PC-3 (cell line): ENCODE data around the gene MBNL3.

Experiments
- EZH2 ChIP-seq: fragments of 300-600 bp; sonication (generic); IDR thresholded peaks from one replicate; pipeline ENCODE4 v1.6.1; 2017; ENCODE audit warnings: antibody characterized with exemption, mild to moderate bottlenecking, low read length; ENCODE audit not compliant: unreplicated experiment
- EZH2phosphoT487 ChIP-seq: fragments of 300-600 bp; sonication (generic); IDR thresholded peaks from 2 replicates; pipeline ENCODE4 v1.6.1; 2018; ENCODE audit warnings: mild to moderate bottlenecking, antibody characterized with exemption, low read length, borderline replicate concordance
- TF ChIP-seq, protein P1 (sequence below): fragments of 300-600 bp; sonication (generic); conservative IDR thresholded peaks from 2 replicates; pipeline ENCODE4 v1.5.1; 2017; ENCODE audit warnings: antibody characterized with exemption, low read depth, mild to moderate bottlenecking, low read length

DNA sequence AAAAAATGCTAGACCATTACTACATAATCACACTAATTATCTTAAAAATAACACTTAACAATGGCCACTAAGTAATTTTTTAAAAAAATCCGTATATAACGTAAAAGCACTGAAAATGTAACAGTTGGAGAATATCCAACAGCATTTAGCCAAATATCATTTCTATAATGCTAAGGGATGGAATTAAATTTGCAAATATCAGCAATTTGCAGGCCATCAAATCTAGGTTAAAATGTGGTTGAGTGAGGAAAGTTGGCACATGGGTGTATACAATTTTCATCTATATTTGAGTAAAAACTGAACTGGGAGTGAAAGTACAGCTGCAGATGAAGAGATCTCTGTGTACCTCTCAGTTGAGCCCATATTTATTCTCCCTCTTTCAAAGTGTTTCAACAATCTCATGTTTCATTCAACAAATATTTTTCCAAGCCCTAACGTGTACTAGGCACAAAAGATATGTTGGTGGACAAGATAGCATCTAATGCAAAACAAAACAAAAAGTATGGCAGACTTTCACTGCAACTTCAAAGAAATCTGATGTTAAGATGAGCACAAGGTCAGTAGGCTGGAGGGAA is 63.0 kb downstream of the MBNL3 start:
- TF ChIP-seq, protein P1, sequence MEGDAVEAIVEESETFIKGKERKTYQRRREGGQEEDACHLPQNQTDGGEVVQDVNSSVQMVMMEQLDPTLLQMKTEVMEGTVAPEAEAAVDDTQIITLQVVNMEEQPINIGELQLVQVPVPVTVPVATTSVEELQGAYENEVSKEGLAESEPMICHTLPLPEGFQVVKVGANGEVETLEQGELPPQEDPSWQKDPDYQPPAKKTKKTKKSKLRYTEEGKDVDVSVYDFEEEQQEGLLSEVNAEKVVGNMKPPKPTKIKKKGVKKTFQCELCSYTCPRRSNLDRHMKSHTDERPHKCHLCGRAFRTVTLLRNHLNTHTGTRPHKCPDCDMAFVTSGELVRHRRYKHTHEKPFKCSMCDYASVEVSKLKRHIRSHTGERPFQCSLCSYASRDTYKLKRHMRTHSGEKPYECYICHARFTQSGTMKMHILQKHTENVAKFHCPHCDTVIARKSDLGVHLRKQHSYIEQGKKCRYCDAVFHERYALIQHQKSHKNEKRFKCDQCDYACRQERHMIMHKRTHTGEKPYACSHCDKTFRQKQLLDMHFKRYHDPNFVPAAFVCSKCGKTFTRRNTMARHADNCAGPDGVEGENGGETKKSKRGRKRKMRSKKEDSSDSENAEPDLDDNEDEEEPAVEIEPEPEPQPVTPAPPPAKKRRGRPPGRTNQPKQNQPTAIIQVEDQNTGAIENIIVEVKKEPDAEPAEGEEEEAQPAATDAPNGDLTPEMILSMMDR = no peak
- TF ChIP-seq EZH2 (no peak), EZH2phosphoT487 (no peak)
